Activated naive CD8-positive, alpha-beta T cell treated with anti-CD3 and anti-CD28 coated beads for 36 hours (primary cell): ENCODE measurements around the gene CFP. TPM values are rescaled to one million over a fixed set of nuclear protein-coding genes. Genes with fewer than 3 reads are reported as not detected.
A peak's percentile ranks its signal among the peaks of the same experiment; 100 is the strongest.

Experiments used
- DNase-seq: peaks from one replicate; pipeline ENCODE4 v3.0.0; 2021
- H3K27ac Mint-ChIP-seq: one replicate; pipeline ENCODE4 v1.8.0; 2022; ENCODE audit warnings: mild to moderate bottlenecking, moderate library complexity, mixed read lengths
- H3K27me3 Mint-ChIP-seq: one replicate; pipeline ENCODE4 v1.8.0; 2022; ENCODE audit warnings: mild to moderate bottlenecking, mixed read lengths
- H3K36me3 Mint-ChIP-seq: one replicate; pipeline ENCODE4 v1.8.0; 2021; ENCODE audit warnings: mild to moderate bottlenecking, mixed read lengths
- H3K4me1 Mint-ChIP-seq: one replicate; pipeline ENCODE4 v1.8.0; 2021; ENCODE audit warnings: mixed read lengths
- H3K4me3 Mint-ChIP-seq: one replicate; pipeline ENCODE4 v1.8.0; 2022; ENCODE audit warnings: mild to moderate bottlenecking, moderate library complexity, mixed read lengths
- H3K9me3 Mint-ChIP-seq: one replicate; pipeline ENCODE4 v1.8.0; 2022; ENCODE audit warnings: mixed read lengths
- total RNA-seq, 2 experiments: library from RNA; stranded (reverse); gene quantifications; one replicate each; pipeline ENCODE4 v1.2.3, GENCODE V29; 2021

CFP gene
- total RNA-seq, 2 experiments from 2014 or later = 0.90 to 1.9 TPM

DNA sequence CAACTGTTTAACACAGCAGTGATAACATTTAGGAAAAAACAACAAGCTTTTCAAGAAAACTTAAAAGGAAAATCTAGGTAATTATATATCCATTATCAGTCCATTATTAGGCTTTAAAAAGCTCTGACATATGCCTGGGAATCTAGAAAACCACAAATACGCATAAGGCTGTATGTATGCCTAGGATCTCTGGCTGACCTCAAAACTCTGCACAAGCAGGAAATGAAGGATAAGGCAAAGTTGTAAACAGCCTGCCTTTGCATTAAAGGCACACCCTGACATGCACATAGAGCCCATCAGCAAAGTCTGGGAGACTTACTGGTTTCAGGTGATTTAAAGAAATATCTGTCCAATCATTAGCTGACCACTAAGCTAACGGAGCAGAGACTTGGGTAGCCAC lies 33.5 kb downstream of the CFP start:
- no peaks in the 10 kb centered on the region for H3K27me3 Mint-ChIP-seq
- no peak for DNase-seq
- H3K4me1 Mint-ChIP-seq = peaks cover 2% of the 10 kb centered on the region
- peaks cover 8% of the 10 kb centered on the region for H3K9me3 Mint-ChIP-seq
- no peak overlapping the region for H3K4me3 Mint-ChIP-seq
- H3K27ac Mint-ChIP-seq = no peak overlapping the region
- peaks cover 8% of the 10 kb centered on the region for H3K36me3 Mint-ChIP-seq

DNA sequence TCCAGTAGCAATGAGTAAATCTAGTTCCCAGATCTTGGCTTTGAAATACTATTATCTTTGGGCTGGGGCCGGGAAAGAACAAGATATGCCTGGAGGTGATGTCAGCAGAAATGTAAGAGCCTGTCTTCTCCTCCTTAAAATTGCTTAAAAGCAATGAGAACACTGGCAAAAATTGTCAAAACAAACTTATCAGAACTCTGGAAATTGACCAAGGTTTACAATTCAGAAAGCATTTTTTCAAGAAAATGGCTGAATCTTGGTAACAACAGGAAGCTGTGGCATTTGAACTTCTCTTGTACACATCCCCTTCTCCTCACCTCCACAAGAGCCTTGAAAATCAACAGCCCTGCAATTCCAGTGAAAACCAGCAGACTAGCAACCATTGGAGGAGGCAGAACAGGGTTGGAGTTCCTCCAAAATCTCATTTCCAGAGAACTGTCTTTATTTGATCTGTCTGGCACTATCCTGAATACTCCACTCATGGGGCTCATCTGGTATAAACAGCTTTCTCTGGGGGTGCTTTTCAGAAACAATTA lies 33.9 kb downstream of the CFP start:
- Mint-ChIP-seq H3K36me3 (peaks cover 8% of the 10 kb centered on the region), H3K9me3 (peaks cover 8% of the 10 kb centered on the region), H3K4me1 (peaks cover 2% of the 10 kb centered on the region), H3K27me3 (no peaks in the 10 kb centered on the region), H3K4me3 (no peak overlapping the region), H3K27ac (peak overlapping the region; percentile 12)
- DNase-seq = no peak

DNA sequence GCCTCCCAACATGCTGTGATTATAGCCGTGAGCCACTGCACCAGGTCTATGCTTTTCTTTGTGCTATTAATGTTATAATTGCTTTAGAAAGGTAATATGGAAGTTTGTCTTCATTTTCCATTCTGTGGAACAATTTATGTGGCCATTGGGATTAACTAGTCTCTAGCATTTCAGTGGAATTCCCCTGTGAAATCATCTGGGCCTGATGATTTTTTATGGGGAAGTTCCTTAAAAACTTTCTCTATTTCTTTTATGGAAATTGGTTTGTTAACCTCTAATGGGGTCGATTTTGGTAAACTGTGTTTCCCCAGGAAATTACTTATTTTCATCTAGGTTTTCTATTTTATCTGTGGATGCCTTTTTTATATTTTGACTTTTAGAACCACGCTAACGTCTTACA lies 36.2 kb downstream of the CFP start:
- Mint-ChIP-seq H3K27ac (no peak overlapping the region), H3K9me3 (peaks cover 8% of the 10 kb centered on the region), H3K4me3 (no peak overlapping the region), H3K36me3 (peaks cover 8% of the 10 kb centered on the region), H3K27me3 (no peaks in the 10 kb centered on the region), H3K4me1 (peaks cover 2% of the 10 kb centered on the region)
- no peak for DNase-seq

DNA sequence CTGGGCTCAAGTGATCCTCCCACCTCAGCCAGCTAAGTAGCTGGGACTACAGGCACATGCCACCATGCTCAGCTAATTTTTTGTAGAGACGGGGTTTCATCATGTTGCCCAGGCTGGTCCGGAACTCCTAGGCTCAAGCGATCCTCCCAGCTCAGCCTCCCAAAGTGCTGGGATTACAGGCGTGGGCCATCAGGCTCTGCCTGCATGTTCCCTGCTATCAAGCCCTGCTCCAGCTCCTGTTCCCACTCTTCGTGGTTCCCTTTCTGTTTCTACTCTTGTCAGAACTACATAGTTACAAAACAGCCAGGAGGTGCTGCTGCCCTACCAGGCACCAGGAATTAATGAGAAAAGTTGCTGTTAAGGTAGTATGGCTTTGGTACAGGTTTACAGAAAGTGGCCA lies 38.7 kb downstream of the CFP start:
- no peak for DNase-seq
- no peak overlapping the region for H3K27ac Mint-ChIP-seq
- no peaks in the 10 kb centered on the region for H3K27me3 Mint-ChIP-seq
- H3K4me3 Mint-ChIP-seq = no peak overlapping the region
- no peaks in the 10 kb centered on the region for H3K9me3 Mint-ChIP-seq
- no peaks in the 10 kb centered on the region for H3K36me3 Mint-ChIP-seq
- H3K4me1 Mint-ChIP-seq = peaks cover 5% of the 10 kb centered on the region

DNA sequence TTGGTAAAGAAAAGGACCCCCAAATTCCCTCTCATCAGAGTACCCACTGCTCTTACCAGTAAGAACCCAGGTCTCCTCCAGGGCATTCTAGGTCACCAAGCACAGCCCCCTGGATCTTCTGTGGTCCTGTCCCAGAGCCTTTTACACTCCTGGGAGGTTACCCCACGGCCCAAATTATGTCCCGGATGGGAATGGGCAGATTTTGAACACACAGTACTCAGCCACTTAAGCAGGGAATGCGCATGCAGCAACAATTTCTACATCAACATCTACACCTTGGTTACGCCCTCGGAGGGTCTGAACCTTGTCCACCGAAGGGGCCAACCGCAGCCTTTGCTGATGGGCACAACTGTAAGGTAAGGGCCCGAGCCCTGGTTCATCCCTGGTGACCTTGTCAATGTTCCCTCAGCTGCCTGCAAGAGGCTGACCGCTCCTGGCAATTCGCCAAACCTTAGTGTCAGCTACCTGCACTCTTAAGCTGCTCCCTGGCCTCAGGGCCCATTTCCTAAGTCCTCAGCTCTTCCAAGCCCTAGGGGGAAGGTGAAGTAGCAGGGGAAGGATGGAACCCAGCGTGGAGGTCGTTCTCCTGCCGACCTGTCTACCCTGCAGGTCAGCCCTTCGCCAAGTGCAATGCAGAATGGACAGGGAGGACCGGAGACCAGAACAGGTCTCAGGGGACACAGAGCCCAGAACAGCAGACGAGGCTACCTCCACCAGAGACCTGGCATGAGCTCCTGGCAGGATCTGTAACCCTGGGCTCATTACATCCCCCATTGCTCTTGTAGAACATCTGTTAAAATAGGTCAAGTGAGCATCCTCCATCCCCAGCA lies 41.6 kb downstream of the CFP start:
- DNase-seq = no peak
- Mint-ChIP-seq H3K27me3 (no peaks in the 10 kb centered on the region), H3K27ac (no peak overlapping the region), H3K4me3 (no peak overlapping the region), H3K9me3 (no peaks in the 10 kb centered on the region), H3K36me3 (no peaks in the 10 kb centered on the region), H3K4me1 (peaks cover 12% of the 10 kb centered on the region)

DNA sequence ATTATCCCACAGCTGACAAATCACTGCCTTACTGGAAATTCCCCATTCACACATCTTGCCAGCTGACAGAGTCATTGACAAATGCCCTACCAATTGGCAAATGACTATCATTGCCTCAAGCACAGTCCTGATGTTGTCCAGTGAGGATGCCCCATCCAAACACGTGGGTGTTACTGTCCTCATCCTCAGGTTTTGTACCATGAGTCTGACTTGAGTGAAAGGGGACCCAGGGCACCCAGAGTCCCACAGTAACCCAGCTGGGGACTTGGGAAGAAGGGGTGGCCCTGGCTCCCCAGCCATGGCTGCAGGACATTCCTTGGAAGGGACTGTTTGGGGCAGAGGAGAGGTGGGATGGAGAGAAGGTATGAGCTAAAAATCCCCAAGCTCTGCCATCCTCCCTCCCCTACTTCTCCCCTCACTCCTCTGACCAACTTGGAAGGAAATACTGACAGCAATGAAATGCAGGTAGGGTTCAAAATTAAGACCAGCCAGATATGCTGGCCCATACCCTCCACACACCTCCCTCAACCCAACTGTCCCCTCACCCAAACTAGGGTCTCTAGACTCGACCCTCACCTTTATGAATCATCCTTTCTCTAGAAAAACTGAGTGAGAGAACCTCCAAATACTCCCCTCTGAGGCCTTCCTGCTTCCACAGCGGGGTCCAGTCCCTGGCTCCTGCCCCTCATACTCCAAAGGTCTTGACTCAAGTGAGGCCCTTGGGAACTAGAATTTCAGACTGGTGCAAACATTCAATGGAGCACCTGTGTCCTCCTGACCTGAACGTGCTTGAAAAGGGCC lies 42.4 kb downstream of the CFP start:
- H3K27ac Mint-ChIP-seq = no peak overlapping the region
- no peak overlapping the region for H3K4me3 Mint-ChIP-seq
- H3K9me3 Mint-ChIP-seq = no peaks in the 10 kb centered on the region
- peaks cover 15% of the 10 kb centered on the region for H3K4me1 Mint-ChIP-seq
- no peak for DNase-seq
- H3K27me3 Mint-ChIP-seq = no peaks in the 10 kb centered on the region
- H3K36me3 Mint-ChIP-seq = no peaks in the 10 kb centered on the region

DNA sequence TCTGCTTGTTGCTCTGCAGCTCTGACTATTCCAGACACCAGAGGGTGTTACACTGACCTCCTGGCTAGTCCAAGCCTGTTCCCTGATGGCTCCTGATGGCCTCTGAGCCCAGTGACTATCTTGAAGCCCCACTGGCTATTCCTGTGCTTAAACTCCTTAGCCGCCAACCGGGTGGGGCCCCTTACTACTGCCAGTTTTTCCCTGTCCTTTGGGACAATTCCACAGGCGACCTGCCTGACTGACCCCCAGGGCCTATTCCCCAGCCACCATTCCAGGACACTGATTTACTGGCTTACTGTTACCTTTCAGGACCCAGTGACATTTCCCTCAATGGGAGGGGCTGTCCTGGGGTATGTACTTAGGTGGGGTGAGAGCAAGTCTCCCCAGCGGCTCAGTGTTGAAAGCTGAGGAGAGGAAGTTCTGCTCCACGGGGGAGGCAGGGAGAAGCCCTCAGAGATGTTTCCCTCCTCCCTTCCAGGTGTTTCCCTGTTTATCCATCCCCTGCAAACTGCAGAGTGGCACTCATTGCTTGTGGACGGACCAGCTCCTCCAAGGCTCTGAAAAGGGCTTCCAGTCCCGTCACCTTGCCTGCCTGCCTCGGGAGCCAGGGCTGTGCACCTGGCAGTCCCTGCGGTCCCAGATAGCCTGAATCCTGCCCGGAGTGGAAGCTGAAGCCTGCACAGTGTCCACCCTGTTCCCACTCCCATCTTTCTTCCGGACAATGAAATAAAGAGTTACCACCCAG lies 43.5 kb downstream of the CFP start:
- Mint-ChIP-seq H3K27ac (no peak overlapping the region), H3K4me3 (no peak overlapping the region), H3K27me3 (no peaks in the 10 kb centered on the region), H3K9me3 (no peaks in the 10 kb centered on the region), H3K4me1 (peaks cover 22% of the 10 kb centered on the region), H3K36me3 (no peaks in the 10 kb centered on the region)
- no peak for DNase-seq

DNA sequence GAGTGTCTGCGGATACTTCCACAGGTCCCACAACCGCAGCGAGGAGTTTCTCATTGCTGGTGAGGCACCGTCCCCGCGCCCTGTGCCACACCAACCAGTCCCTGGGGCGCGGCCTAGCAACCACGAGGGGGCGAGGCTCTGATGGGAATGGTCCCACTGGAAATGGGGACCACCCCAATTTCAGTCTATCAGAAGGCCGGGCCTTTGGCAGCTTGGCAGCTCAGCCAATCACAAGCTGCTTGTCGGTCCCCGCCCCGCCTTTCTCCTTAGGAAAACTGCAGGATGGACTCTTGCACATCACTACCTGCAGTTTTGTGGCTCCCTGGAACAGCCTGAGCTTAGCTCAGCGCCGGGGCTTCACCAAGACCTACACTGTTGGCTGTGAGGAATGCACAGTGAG lies 44.5 kb downstream of the CFP start:
- Mint-ChIP-seq H3K4me3 (no peak overlapping the region), H3K9me3 (no peaks in the 10 kb centered on the region), H3K36me3 (no peaks in the 10 kb centered on the region), H3K27ac (no peak overlapping the region), H3K27me3 (no peaks in the 10 kb centered on the region), H3K4me1 (peaks cover 22% of the 10 kb centered on the region)
- no peak for DNase-seq

DNA sequence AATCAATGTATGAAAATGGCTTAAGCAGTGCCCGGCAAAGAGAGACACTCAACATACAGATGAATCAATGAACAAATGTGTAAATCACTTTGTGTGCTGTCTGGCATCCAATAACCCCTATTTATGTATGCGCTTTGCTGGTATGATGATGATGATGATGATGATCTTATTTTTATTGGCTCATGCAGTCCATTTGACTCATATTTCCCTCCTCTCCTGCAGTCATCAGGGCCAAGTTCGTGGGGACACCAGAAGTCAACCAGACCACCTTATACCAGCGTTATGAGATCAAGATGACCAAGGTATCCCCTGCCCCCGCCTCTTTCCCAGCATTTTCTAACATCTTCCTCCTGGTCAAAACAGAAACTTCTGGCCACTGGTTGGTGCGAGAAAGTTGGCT lies 45.0 kb downstream of the CFP start:
- no peaks in the 10 kb centered on the region for H3K36me3 Mint-ChIP-seq
- H3K27ac Mint-ChIP-seq = no peak overlapping the region
- no peak for DNase-seq
- peaks cover 24% of the 10 kb centered on the region for H3K4me1 Mint-ChIP-seq
- no peak overlapping the region for H3K4me3 Mint-ChIP-seq
- H3K9me3 Mint-ChIP-seq = no peaks in the 10 kb centered on the region
- H3K27me3 Mint-ChIP-seq = no peaks in the 10 kb centered on the region

DNA sequence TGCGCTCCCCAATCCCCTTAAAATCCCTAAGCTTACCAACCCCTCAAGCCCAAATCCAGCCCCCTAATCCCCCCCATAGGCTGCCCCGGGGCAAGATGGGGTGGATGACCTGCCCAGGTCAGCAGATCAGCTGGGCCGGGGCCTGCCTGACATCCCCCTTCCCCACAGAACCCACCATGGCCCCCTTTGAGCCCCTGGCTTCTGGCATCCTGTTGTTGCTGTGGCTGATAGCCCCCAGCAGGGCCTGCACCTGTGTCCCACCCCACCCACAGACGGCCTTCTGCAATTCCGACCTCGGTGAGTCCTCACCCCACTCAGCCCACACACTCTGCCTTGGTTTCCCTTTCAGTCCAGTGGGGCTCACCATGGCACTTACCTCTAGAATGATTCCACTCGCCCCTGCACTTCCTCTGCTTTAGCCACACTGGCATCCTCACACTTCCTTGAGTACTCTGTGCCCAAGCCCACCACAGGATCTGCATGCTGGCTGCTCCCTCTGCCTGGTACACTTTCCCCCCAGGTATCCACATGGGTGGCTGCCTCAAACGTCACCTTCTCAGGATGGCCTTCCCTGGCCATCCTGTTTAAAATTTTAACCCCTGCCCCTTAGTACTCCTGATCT lies 46.4 kb downstream of the CFP start:
- H3K36me3 Mint-ChIP-seq = no peaks in the 10 kb centered on the region
- H3K4me3 Mint-ChIP-seq = no peak overlapping the region
- peaks cover 27% of the 10 kb centered on the region for H3K4me1 Mint-ChIP-seq
- no peaks in the 10 kb centered on the region for H3K9me3 Mint-ChIP-seq
- H3K27ac Mint-ChIP-seq = no peak overlapping the region
- H3K27me3 Mint-ChIP-seq = no peaks in the 10 kb centered on the region
- DNase-seq = no peak

DNA sequence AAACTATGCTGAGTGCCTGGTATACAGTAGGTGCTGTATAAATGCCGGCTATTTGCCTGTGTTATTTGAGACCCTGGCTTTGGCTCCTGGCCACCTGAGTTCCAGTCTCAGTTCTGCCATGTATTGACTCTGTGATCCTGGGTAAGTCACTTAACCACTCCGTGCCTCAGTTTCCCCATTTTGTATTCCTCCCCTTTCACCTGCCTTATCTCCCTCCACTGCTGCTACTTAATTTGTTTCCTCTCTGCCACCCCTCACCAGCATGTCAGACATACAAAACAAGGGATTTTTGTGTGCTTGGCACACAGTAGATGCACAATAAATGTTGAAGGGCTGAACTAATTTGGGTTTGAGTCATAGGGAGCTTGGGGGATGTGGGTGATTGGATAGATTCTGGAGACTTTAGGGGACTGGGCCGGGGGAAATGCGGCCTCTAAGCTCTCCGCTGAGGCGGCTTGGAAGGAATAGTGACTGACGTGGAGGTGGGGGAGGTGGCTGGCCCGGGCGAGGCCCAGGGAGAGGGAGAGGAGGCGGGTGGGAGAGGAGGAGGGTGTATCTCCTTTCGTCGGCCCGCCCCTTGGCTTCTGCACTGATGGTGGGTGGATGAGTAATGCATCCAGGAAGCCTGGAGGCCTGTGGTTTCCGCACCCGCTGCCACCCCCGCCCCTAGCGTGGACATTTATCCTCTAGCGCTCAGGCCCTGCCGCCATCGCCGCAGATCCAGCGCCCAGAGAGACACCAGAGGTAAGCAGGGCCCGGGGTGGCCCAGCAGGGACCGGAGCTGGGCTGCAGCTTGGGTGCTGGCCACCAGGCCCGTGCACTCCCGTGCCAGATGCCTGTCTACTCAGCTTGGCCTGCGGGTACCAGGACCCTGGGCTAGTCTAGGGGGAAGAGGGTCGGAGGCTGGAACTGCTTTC lies 47.7 kb downstream of the CFP start, which contains the start of gene TIMP1:
Gene TIMP1 (plus strand): TSS at position 706 of the 917 bp plus-strand sequence. CDS start 980 bp downstream, outside the sequence.
- H3K9me3 Mint-ChIP-seq = no peaks in the 10 kb centered on the region
- H3K4me3 Mint-ChIP-seq = peak within 1 kb of the TSS; percentile 52

DNA sequence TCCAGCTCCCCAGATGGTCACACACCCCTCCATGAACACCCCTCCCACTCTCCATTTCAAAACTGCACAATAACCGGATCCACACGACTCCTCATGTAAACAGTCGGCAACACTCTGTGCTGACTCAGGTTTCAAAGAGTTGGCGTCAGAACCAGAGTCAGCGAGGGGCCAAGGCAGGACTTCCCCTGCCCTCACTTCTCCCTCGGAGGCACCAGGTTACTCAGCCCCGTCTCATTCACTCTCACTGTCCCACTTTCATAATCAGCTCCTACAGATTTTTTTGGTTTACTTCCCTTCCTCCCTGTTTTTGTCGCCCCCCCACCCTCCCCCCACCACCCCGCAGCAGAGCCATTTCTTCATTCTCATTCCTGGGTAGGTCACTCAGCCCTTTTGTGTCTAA lies 50.2 kb downstream of the CFP start:
- Mint-ChIP-seq H3K4me3 (no peak overlapping the region), H3K27ac (no peak overlapping the region), H3K27me3 (peaks cover 5% of the 10 kb centered on the region), H3K4me1 (peaks cover 24% of the 10 kb centered on the region), H3K9me3 (no peaks in the 10 kb centered on the region), H3K36me3 (no peaks in the 10 kb centered on the region)
- DNase-seq = no peak

More for the DNA sequence above, 47.7 kb downstream of the CFP start, which contains the start of gene TIMP1:
- H3K4me1 Mint-ChIP-seq = peaks cover 26% of the 10 kb centered on the region
- DNase-seq = peak; percentile 82
- no peaks in the 10 kb centered on the region for H3K27me3 Mint-ChIP-seq
- no peaks in the 10 kb centered on the region for H3K36me3 Mint-ChIP-seq
- peak within 1 kb of the TSS; percentile 28 for H3K27ac Mint-ChIP-seq

DNA sequence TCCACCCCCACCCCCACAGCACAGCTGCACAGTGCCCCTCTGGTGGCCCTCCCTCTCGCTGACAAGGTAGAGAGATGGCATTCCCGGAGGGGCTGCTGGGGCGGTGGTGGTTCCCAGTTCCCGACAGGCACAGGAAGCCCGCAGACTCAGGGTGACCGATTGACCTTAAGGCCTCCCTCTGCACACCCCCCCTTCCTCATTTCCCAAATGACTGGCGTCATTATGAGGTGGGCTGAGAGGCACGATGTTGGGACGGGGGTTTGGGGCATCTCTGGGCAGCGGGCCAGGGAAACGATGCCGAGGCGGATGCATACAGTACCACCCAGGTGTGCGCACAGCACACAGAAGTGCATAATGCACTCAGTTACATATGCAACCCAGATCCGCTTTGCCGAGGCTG lies 51.0 kb downstream of the CFP start:
- DNase-seq = no peak
- H3K9me3 Mint-ChIP-seq = no peaks in the 10 kb centered on the region
- H3K4me1 Mint-ChIP-seq = peaks cover 21% of the 10 kb centered on the region
- H3K27me3 Mint-ChIP-seq = peaks cover 5% of the 10 kb centered on the region
- no peaks in the 10 kb centered on the region for H3K36me3 Mint-ChIP-seq
- H3K27ac Mint-ChIP-seq = no peak overlapping the region
- H3K4me3 Mint-ChIP-seq = no peak overlapping the region

DNA sequence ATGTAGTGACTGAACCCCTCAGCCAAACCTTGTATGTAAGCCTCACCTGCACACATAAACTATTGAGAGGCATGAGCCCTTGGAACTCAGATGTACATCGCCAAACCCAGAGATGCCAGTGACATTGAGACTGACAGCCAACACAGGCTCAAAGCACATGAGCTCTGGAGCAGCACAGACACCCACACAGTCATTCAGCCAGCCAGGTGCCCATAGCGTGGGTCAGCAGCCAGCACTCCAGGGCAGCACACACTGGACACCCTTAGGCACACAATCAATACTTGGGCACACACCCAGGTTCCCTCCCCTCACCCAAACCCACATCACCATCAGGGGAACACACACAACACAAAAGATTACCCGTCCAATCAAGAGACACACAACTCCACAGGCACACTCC lies 51.8 kb downstream of the CFP start:
- H3K4me3 Mint-ChIP-seq = no peak overlapping the region
- H3K27ac Mint-ChIP-seq = no peak overlapping the region
- peaks cover 10% of the 10 kb centered on the region for H3K27me3 Mint-ChIP-seq
- no peaks in the 10 kb centered on the region for H3K9me3 Mint-ChIP-seq
- DNase-seq = no peak
- no peaks in the 10 kb centered on the region for H3K36me3 Mint-ChIP-seq
- peaks cover 20% of the 10 kb centered on the region for H3K4me1 Mint-ChIP-seq
